GM12865 (cell line): ENCODE measurements around the gene KLF15.

Experiments used
- DNase-seq: peaks from one replicate; pipeline ENCODE4 v3.0.0; 2010; ENCODE audit warnings: low read depth
- H3K4me3 ChIP-seq: 2 replicates; pipeline ENCODE4 v1.5.1; 2011; ENCODE audit warnings: mild to moderate bottlenecking, low read depth, low read length, control low read depth
- TF ChIP-seq, protein P1 (sequence below): IDR thresholded peaks from 2 replicates; pipeline ENCODE4 v1.5.1; 2011; ENCODE audit warnings: low read length, control low read depth, low read depth, inconsistent platforms; ENCODE audit not compliant: insufficient read depth; ENCODE audit errors: missing control alignments

Gene KLF15

GRCh38 chr3:126347543-126348161 lies 9.6 kb downstream of the KLF15 start:
- H3K4me3 ChIP-seq, result no peak overlapping the region
- DNase-seq, result no peak
- TF ChIP-seq, protein P1, sequence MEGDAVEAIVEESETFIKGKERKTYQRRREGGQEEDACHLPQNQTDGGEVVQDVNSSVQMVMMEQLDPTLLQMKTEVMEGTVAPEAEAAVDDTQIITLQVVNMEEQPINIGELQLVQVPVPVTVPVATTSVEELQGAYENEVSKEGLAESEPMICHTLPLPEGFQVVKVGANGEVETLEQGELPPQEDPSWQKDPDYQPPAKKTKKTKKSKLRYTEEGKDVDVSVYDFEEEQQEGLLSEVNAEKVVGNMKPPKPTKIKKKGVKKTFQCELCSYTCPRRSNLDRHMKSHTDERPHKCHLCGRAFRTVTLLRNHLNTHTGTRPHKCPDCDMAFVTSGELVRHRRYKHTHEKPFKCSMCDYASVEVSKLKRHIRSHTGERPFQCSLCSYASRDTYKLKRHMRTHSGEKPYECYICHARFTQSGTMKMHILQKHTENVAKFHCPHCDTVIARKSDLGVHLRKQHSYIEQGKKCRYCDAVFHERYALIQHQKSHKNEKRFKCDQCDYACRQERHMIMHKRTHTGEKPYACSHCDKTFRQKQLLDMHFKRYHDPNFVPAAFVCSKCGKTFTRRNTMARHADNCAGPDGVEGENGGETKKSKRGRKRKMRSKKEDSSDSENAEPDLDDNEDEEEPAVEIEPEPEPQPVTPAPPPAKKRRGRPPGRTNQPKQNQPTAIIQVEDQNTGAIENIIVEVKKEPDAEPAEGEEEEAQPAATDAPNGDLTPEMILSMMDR, result no peak

DNA sequence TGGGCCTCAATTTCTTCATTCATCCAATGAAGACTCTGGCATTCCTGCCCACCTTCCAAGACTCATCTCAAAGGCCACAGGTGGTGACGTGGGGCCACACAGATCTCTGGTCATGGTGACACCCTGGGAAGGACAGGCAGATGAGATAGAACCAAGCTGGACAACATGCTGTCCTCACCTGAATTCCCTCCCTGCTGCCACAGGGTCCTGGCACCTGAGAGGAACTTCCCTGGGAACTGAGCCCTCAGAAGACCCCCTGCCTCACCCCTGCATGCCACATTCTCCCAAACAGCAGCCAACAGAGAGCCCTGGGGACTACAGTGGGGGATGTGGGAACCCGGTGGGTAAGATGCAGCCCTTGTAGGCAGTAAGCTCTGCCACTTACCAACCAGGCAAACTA lies 10.7 kb downstream of the KLF15 start:
- TF ChIP-seq, protein P1, result no peak
- no peak overlapping the region for H3K4me3 ChIP-seq
- no peak for DNase-seq

DNA sequence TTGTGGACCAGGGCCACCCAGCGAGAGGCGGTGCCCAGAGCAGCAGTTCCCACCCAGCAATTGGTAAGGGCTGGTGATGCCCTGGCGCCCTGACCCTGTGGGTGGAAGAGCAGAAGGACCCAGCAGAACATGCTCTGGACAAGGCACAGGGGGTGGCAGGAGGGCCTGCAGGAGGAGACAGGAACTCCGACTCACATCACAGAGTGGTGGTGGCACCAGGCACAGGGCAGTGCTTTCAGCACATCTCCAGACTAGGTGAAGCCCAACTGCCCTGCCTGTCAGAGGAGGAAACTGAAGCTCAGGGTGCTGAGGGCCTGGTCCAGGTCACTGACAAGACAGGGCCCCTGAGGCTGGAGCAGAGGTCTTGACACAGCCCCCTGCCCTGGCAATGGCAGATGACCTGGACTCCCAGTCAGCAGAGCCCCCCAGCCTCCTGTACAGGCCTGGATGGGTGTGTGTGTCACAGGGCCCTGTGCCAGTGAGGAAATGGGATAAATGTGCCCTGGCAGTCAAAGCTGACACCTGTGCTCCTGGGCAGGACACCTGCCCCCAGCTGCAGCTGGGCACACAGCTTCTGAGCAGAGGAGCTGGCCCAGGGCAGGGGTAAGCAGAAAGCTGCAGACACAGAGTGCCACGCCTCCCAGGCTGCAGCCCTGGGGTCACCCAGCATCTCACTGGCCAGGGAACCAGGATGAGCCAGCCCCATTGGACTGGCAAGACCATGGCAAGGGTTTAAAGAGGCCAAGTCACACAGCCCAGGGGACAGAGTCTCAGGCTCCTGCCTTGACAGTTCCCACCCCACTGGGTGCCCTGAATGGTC lies 11.4 kb downstream of the KLF15 start:
- TF ChIP-seq, protein P1, result no peak
- H3K4me3 ChIP-seq, result no peak overlapping the region
- no peak for DNase-seq

DNA sequence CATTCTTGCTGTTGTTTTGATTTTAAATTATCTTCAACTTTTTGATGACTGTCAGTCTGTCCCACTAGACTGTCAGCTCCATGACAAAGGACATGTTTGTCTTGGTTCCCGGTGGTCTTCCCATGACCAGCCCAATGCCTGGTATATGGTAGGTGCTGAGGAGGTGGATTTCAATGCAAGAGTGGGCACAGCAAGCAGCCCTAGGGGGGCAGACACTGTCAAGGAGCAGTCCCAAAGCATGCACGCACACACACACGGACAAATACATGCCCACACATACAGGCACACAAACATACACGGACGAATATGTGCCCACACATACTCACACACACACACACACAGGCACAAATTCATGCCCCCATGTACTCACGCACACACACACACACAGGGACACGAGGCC lies 12.0 kb downstream of the KLF15 start:
- H3K4me3 ChIP-seq, result no peak overlapping the region
- DNase-seq, result no peak
- TF ChIP-seq, protein P1, result no peak

DNA sequence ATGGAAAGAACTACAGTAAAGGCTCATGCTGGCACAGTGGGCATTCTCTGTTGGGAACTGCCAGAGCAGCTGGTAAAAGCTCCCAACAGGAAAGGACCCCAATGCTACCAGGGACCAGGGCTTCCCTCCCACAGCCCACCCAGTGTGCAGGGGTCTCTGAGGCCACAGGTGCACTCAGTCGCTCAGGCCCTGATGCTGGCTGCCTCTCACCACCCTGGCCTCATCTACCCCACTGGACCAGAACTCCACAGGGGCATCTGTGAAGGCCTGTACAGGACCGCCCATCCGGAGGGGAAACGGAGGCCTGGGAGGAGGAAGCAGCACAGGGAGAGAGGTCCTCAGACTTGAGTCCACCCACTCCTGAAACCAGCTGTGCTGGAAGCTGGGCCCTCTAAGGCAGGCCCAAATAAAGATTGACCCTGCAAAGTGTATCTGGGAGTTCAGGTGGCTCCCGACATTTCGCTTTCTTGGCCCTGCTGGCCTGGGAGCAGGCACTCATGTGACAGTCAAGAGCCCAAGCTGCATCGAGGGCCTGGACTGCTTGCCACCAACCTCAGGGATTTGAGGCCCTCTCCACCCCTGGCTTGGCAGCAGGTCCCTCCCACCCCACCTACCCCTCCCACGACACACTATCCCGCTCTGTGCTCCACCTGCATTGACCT lies 12.7 kb downstream of the KLF15 start:
- TF ChIP-seq, protein P1, result no peak
- DNase-seq, result no peak
- no peak overlapping the region for H3K4me3 ChIP-seq

DNA sequence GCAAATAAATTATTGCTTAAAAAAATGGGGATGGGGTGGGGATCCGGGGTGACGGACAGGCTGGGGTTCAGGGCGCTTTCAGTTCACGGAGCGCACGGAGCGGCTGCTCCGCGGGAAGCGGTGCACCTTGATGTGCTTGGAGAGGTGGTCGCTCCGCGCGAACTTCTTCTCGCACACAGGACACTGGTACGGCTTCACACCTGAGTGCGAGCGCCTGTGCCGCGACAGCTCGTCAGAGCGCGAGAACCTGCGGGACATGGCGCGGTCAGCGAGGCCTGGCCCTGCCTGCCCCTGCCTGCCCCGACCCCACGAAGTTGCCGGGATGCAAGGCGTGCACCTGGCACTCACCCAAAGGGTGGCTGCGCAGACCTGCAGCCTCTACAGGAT lies 13.6 kb downstream of the KLF15 start:
- no peak overlapping the region for H3K4me3 ChIP-seq
- DNase-seq, result no peak
- TF ChIP-seq, protein P1, result no peak
